ENCODE data around the gene MYH11. TPM values are rescaled to one million over a fixed set of nuclear protein-coding genes. Genes with fewer than 3 reads are reported as not detected.

MYH11 gene
- polyA plus RNA-seq, 1 donor (not counting 4 experiments of a cell fraction or from before 2014, with no cell fraction given) = not detected

DNA sequence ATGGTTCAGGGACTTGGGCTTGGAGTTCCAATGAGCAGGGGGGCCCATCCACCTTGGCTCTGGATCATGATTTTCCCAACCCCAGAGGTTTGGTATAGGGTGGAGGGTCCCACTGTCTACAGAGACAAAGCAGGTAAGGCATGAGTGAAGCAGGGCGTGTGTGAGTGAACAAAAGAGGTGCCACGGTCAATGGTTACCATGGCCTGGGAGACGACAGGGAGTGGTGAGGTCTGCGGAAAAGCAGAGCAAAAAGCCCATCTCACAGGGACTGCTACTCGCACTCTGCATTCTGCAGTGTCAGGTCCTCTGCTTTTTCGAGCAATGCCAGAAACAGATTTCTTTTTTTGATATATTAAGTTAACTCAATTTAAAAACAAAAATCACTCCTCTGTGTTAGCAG is 24.6 kb downstream of the MYH11 start:
- H3K27me3 ChIP-seq (ENCODE audit: control insufficient read depth, extremely low read depth, insufficient read depth, low read length) = no peaks in the 10 kb centered on the region

DNA sequence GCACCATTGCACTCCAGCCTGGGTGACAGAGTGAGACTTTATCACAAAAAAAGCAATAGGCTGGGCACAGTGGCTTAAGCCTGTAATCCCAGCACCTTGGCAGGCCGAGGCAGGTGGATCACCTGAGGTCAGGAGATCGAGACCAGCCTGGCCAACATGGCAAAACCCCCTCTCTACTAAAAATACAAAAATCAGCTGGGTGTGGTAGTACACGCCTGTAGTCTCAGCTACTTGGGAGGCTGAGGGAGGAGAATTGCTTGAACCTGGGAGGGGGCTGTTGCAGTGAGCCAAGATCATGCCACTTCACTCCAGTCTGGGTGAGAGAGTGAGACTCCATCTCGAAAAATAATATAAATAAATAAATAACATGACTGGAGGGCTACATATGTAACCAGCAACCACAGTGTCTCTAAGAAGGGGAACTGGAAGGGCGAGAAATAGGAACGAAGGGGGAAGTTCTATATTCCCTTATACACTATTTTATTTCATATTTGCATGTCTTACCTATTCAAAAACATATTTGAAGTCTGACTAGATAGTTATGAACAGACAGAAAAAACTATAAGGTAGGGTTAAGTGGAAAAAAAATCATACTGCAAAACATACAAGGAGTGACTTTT is 25.9 kb downstream of the MYH11 start:
- H3K27me3 ChIP-seq (ENCODE audit: control insufficient read depth, extremely low read depth, insufficient read depth, low read length) = no peaks in the 10 kb centered on the region
- no peaks in the 10 kb centered on the region for H3K9me1 ChIP-seq (ENCODE audit: control insufficient read depth, extremely low read depth, insufficient read depth, low read length)
- no peak overlapping the region for H2AFZ ChIP-seq (ENCODE audit: control insufficient read depth, low read length)
- no peaks in the 10 kb centered on the region for H4K20me1 ChIP-seq (ENCODE audit: control insufficient read depth, extremely low read depth, insufficient read depth, low read length)
- TF ChIP-seq EZH2 (IDR thresholded peaks at IDR 0.05; ENCODE audit: low read length) = no peak
- TF ChIP-seq, protein P1, sequence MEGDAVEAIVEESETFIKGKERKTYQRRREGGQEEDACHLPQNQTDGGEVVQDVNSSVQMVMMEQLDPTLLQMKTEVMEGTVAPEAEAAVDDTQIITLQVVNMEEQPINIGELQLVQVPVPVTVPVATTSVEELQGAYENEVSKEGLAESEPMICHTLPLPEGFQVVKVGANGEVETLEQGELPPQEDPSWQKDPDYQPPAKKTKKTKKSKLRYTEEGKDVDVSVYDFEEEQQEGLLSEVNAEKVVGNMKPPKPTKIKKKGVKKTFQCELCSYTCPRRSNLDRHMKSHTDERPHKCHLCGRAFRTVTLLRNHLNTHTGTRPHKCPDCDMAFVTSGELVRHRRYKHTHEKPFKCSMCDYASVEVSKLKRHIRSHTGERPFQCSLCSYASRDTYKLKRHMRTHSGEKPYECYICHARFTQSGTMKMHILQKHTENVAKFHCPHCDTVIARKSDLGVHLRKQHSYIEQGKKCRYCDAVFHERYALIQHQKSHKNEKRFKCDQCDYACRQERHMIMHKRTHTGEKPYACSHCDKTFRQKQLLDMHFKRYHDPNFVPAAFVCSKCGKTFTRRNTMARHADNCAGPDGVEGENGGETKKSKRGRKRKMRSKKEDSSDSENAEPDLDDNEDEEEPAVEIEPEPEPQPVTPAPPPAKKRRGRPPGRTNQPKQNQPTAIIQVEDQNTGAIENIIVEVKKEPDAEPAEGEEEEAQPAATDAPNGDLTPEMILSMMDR (optimal IDR thresholded peaks at IDR 0.05 in 1 of 3, IDR thresholded peaks at IDR 0.05 in 1 of 3, conservative IDR thresholded peaks at IDR 0.05 in 1 of 3; ENCODE audit: extremely low read depth in 1 of 3, insufficient read depth in 2 of 3, low read length in 3 of 3) = no peak
- no peak overlapping the region for H3K4me2 ChIP-seq (ENCODE audit: control insufficient read depth, extremely low read depth, insufficient read depth, low read depth, low read length)
- no peak for DNase-seq (ENCODE audit: low read depth, low spot score)
- no peaks in the 10 kb centered on the region for H3K79me2 ChIP-seq (ENCODE audit: control insufficient read depth, insufficient read depth, low read length)
- dilution Hi-C loops (cut with MboI; ENCODE audit: extremely low pct_ligation_motif_present, low sequenced_read_pairs) = no loop called here
- no peak overlapping the region for H3K4me3 ChIP-seq (ENCODE audit: control insufficient read depth in 2 of 3, extremely low read depth in 1 of 3, insufficient read depth in 2 of 3, low read depth in 1 of 3, low read length in 3 of 3)
- no peaks in the 10 kb centered on the region for H3K9me3 ChIP-seq (ENCODE audit: control insufficient read depth, low read depth, low read length)
- H3K27ac ChIP-seq (ENCODE audit: control insufficient read depth, insufficient read depth, low read length) = no peak overlapping the region
- no peaks in the 10 kb centered on the region for H3K4me1 ChIP-seq (ENCODE audit: control insufficient read depth, extremely low read depth, insufficient read depth, low read length)
- no peak overlapping the region for H3K9ac ChIP-seq (ENCODE audit: control insufficient read depth, extremely low read depth, insufficient read depth, low read length)
- no peak for FAIRE-seq
- no peaks in the 10 kb centered on the region for H3K36me3 ChIP-seq (ENCODE audit: control insufficient read depth in 2 of 2, extremely low read depth in 1 of 2, insufficient read depth in 2 of 2, low read length in 2 of 2)

More for the DNA sequence above, 24.6 kb downstream of the MYH11 start:
- no peaks in the 10 kb centered on the region for H3K79me2 ChIP-seq (ENCODE audit: control insufficient read depth, insufficient read depth, low read length)
- TF ChIP-seq, protein P1 (optimal IDR thresholded peaks at IDR 0.05 in 1 of 3, IDR thresholded peaks at IDR 0.05 in 1 of 3, conservative IDR thresholded peaks at IDR 0.05 in 1 of 3; ENCODE audit: extremely low read depth in 1 of 3, insufficient read depth in 2 of 3, low read length in 3 of 3) = no peak
- no peak for TF ChIP-seq EZH2 (IDR thresholded peaks at IDR 0.05; ENCODE audit: low read length)
- H3K4me2 ChIP-seq (ENCODE audit: control insufficient read depth, extremely low read depth, insufficient read depth, low read depth, low read length) = no peak overlapping the region
- H2AFZ ChIP-seq (ENCODE audit: control insufficient read depth, low read length) = no peak overlapping the region
- no peaks in the 10 kb centered on the region for H4K20me1 ChIP-seq (ENCODE audit: control insufficient read depth, extremely low read depth, insufficient read depth, low read length)
- no peak for DNase-seq (ENCODE audit: low read depth, low spot score)
- H3K27ac ChIP-seq (ENCODE audit: control insufficient read depth, insufficient read depth, low read length) = no peak overlapping the region
- H3K9me1 ChIP-seq (ENCODE audit: control insufficient read depth, extremely low read depth, insufficient read depth, low read length) = no peaks in the 10 kb centered on the region
- dilution Hi-C loops (cut with MboI; ENCODE audit: extremely low pct_ligation_motif_present, low sequenced_read_pairs) = no loop called here
- no peaks in the 10 kb centered on the region for H3K36me3 ChIP-seq (ENCODE audit: control insufficient read depth in 2 of 2, extremely low read depth in 1 of 2, insufficient read depth in 2 of 2, low read length in 2 of 2)
- H3K9ac ChIP-seq (ENCODE audit: control insufficient read depth, extremely low read depth, insufficient read depth, low read length) = no peak overlapping the region
- FAIRE-seq = no peak
- no peaks in the 10 kb centered on the region for H3K4me1 ChIP-seq (ENCODE audit: control insufficient read depth, extremely low read depth, insufficient read depth, low read length)
- no peak overlapping the region for H3K4me3 ChIP-seq (ENCODE audit: control insufficient read depth in 2 of 3, extremely low read depth in 1 of 3, insufficient read depth in 2 of 3, low read depth in 1 of 3, low read length in 3 of 3)
- H3K9me3 ChIP-seq (ENCODE audit: control insufficient read depth, low read depth, low read length) = no peaks in the 10 kb centered on the region
